GM10248 (cell line): Measurements from ENCODE around the gene HABP4.

Source experiments
- CTCF ChIA-PET: fragments of 300-600 bp; sonication (Branson Sonifier 250); formaldehyde crosslinking; extraction: SDS; loops from one replicate; lab custom pipeline; 2021; ENCODE audit warnings: antibody characterized with exemption; lab: Yijun Ruan, JAX
- POLR2A ChIA-PET: fragments of 350-650 bp; sonication (Branson Sonifier 250); formaldehyde crosslinking; extraction: SDS; loops from one replicate; lab custom pipeline; 2020; ENCODE audit warnings: antibody characterized with exemption; lab: Yijun Ruan, JAX
- DNase-seq: peaks from one replicate; pipeline ENCODE4 v3.0.0; 2012; ENCODE audit errors: extremely low spot score
- CTCF ChIP-seq: IDR thresholded peaks from 2 replicates; pipeline ENCODE4 v1.5.1; 2012; ENCODE audit warnings: mild to moderate bottlenecking, low read depth; ENCODE audit errors: extremely low read depth, missing control alignments, control extremely low read depth

HABP4 gene

GRCh38 chr9:96442491-96442890 is 7.5 kb upstream of the HABP4 start:
- no peak for DNase-seq
- CTCF ChIA-PET = interaction anchor here (0.7 to 4.0 kb wide), 24 partner anchors 8 to 224 kb away, joined by 3 to 28 read pairs (median 4); partner anchors contain the start of genes HABP4 and PRXL2C
- TF ChIP-seq CTCF = no peak
- POLR2A ChIA-PET = no interaction called here

GRCh38 chr9:96447406-96447805 is 2.6 kb upstream of the HABP4 start:
- TF ChIP-seq CTCF = no peak
- POLR2A ChIA-PET = no interaction called here
- no peak for DNase-seq
- CTCF ChIA-PET = no interaction called here

GRCh38 chr9:96448546-96449170 is 1.3 kb upstream of the HABP4 start:
- ChIA-PET POLR2A (no interaction called here), CTCF (interaction anchor here (1.1 to 1.5 kb wide), 2 partner anchors 25 to 218 kb away, joined by 3 to 6 read pairs; no protein-coding TSS in a partner anchor)
- no peak for DNase-seq
- TF ChIP-seq CTCF = no peak

- POLR2A ChIA-PET = interaction anchor here (0.6 to 0.7 kb wide), 3 partner anchors 122 to 1538 kb away, joined by 3 to 5 read pairs (median 3); no protein-coding TSS in a partner anchor
Measured at GRCh38 chr9:96449523-96449844, 485 bp upstream of the HABP4 start.

GRCh38 chr9:96450613-96451528 is 902 bp downstream of the HABP4 start:
- POLR2A ChIA-PET = interaction anchor here (0.6 kb wide), 1 partner anchor 84 kb away, joined by 7 read pairs; no protein-coding TSS in a partner anchor
- TF ChIP-seq CTCF = no peak
- peak; percentile 33 for DNase-seq
- CTCF ChIA-PET = interaction anchor here (1.0 to 2.5 kb wide), 7 partner anchors 9 to 214 kb away, joined by 3 to 11 read pairs (median 7); no protein-coding TSS in a partner anchor

More at GRCh38 chr9:96449523-96449844, 485 bp upstream of the HABP4 start:
- no peak for DNase-seq
- CTCF ChIA-PET = interaction anchor here (0.8 to 2.5 kb wide), 8 partner anchors 7 to 218 kb away, joined by 3 to 11 read pairs (median 6); no protein-coding TSS in a partner anchor
- TF ChIP-seq CTCF = no peak

- DNase-seq = no peak
- peak; percentile 29 for TF ChIP-seq CTCF
- ChIA-PET CTCF (interaction anchor here (1.0 to 1.3 kb wide), 2 partner anchors 9 to 12 kb away, joined by 3 read pairs; no protein-coding TSS in a partner anchor), POLR2A (no interaction called here)
Measured at GRCh38 chr9:96453625-96454024, 3.7 kb downstream of the HABP4 start.
